CD1c-positive myeloid dendritic cell (primary cell): ENCODE results near the gene HARS1.
A peak's percentile ranks its signal among the peaks of the same experiment; 100 is the strongest.
"Not testable (repeated sequence)": the region's sequence is repeated elsewhere in the genome, so short reads cannot be mapped to it uniquely, and the experiment has no call there.

Source experiments
- DNase-seq: peaks from one replicate; pipeline ENCODE4 v3.0.0-alpha.2; 2016; ENCODE audit errors: extremely low spot score

HARS1 gene

GRCh38 chr5:140633021-140633471 lies 58.1 kb downstream of the HARS1 start, which contains the start of gene CD14:
Gene CD14 (minus strand): TSS chr5:140633175. CDS start chr5:140633071, 104 bp downstream.
- peak; percentile 82 for DNase-seq

- DNase-seq: peak; percentile 93
Observed at GRCh38 chr5:140632366-140633020, 58.7 kb downstream of the HARS1 start.

GRCh38 chr5:140631831-140632365 lies 59.3 kb downstream of the HARS1 start:
- no peak for DNase-seq

- peak; percentile 78 for DNase-seq
Observed at GRCh38 chr5:140631036-140631417, 60.1 kb downstream of the HARS1 start.

- no peak for DNase-seq
Observed at GRCh38 chr5:140630292-140631035, 60.7 kb downstream of the HARS1 start.

GRCh38 chr5:140628711-140629110 lies 62.5 kb downstream of the HARS1 start:
- no peak for DNase-seq

- no peak for DNase-seq
Observed at GRCh38 chr5:140627972-140628371, 63.2 kb downstream of the HARS1 start.

- DNase-seq: not testable (repeated sequence)
Observed at GRCh38 chr5:140624886-140625285, 66.3 kb downstream of the HARS1 start.
